Head of caudate nucleus (tissue), 42 donors: ENCODE results near the gene BLOC1S6.

Experiments used
- DNase-seq, 42 donors: peaks; one replicate each; pipeline versions ENCODE4 v3.0.0 to v3.0.0-alpha.2; 2020 to 2021; ENCODE audit warnings: mixed read lengths in 7 of 42
- intact Hi-C: fragments of 100-400 bp; cut with DNase I; formaldehyde crosslinking; loops from one replicate; pipeline ENCODE4 v1.15.0; 2022

The BLOC1S6 gene

GRCh38 chr15:45657254-45657653, 70.1 kb downstream of the BLOC1S6 start:
- intact Hi-C loops, result no loop called here

GRCh38 chr15:45657764-45658545, 70.8 kb downstream of the BLOC1S6 start:
- intact Hi-C loops, result no loop called here
- no peak for DNase-seq

More at GRCh38 chr15:45657254-45657653, 70.1 kb downstream of the BLOC1S6 start:
- no peak for DNase-seq
